NB4 (cell line): ENCODE data around the gene STEAP3.

ENCODE experiments used
- DNase-seq: peaks from one replicate; pipeline ENCODE4 v3.0.0; 2010; ENCODE audit warnings: low read depth
- H3K4me3 ChIP-seq: one replicate; pipeline ENCODE4 v1.5.1; 2011; ENCODE audit warnings: mild to moderate bottlenecking, low read depth, low read length, moderate library complexity
- CTCF ChIP-seq: IDR thresholded peaks from one replicate; pipeline ENCODE4 v1.5.1; 2012; ENCODE audit warnings: low read depth, low read length
- MAX ChIP-seq: IDR thresholded peaks from 2 replicates; pipeline ENCODE4 v1.6.1; 2011; ENCODE audit warnings: low read depth, low read length
- MYC ChIP-seq: IDR thresholded peaks from 2 replicates; pipeline ENCODE4 v1.6.1; 2011; ENCODE audit warnings: low read depth, low read length
- POLR2A ChIP-seq: IDR thresholded peaks from 2 replicates; pipeline ENCODE4 v1.6.1; 2011; ENCODE audit warnings: mild to moderate bottlenecking; ENCODE audit not compliant: insufficient read length; ENCODE audit errors: extremely low read depth

STEAP3 gene

GRCh38 chr2:119228964-119229363 lies 5.3 kb downstream of the STEAP3 start:
- H3K4me3 ChIP-seq, result no peak overlapping the region
- DNase-seq, result no peak
- TF ChIP-seq CTCF (no peak), POLR2A (no peak), MAX (no peak), MYC (no peak)

- no peak for DNase-seq
- no peak for TF ChIP-seq MAX
- TF ChIP-seq CTCF, result no peak
- TF ChIP-seq MYC, result no peak
- TF ChIP-seq POLR2A, result no peak
- H3K4me3 ChIP-seq, result no peak overlapping the region
These were observed 6.1 kb downstream of the STEAP3 start for GRCh38 chr2:119229716-119230115.

- no peak overlapping the region for H3K4me3 ChIP-seq
- TF ChIP-seq MAX (no peak), POLR2A (no peak), CTCF (no peak), MYC (no peak)
- no peak for DNase-seq
These were observed 6.9 kb downstream of the STEAP3 start for GRCh38 chr2:119230219-119231185.

- TF ChIP-seq MAX, result no peak
- TF ChIP-seq POLR2A, result no peak
- no peak for TF ChIP-seq MYC
- no peak for TF ChIP-seq CTCF
- DNase-seq, result peak; percentile 61
- H3K4me3 ChIP-seq, result no peak overlapping the region
These were observed 8.5 kb downstream of the STEAP3 start for GRCh38 chr2:119231975-119232665.

- DNase-seq, result no peak
- no peak overlapping the region for H3K4me3 ChIP-seq
- no peak for TF ChIP-seq CTCF
- no peak for TF ChIP-seq POLR2A
- no peak for TF ChIP-seq MAX
- no peak for TF ChIP-seq MYC
These were observed 9.0 kb downstream of the STEAP3 start for GRCh38 chr2:119232666-119232993.
